Stimulated activated CD4-positive, alpha-beta T cell treated with anti-CD3 and anti-CD28 coated beads, Interleukin-12 subunit alpha, Interleukin-12 subunit beta, amount 100 ng/mL, for 48 hours (primary cell): Measurements from ENCODE around the gene AP4S1.

Experiments used
- DNase-seq, 3 donors: peaks; one replicate each; pipeline ENCODE4 v3.0.0-alpha.2; 2020; ENCODE audit warnings: low read depth in 2 of 3, low spot score in 1 of 3

Gene AP4S1

GRCh38 chr14:31128601-31129526 is 103.4 kb downstream of the AP4S1 start:
- no peak for DNase-seq

DNA sequence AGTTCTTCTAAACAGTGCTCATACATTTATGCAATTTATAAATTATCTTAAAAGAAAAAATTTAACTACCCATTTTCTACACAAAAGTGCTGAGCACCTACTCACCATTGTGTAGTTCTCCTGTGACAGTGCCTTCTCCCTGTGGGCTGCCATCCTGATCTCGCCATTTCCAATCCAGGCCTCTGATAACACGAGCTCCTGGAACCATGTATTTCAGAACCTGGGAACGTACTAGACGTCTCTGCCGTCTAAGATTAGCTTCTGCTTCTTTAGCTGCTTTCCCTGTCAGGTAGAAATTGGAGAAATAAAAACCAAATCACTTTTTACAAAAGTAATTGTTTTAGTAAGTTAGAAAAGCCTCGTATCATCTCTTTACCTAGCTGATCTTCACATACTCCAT is 107.7 kb downstream of the AP4S1 start:
- DNase-seq = no peak

DNA sequence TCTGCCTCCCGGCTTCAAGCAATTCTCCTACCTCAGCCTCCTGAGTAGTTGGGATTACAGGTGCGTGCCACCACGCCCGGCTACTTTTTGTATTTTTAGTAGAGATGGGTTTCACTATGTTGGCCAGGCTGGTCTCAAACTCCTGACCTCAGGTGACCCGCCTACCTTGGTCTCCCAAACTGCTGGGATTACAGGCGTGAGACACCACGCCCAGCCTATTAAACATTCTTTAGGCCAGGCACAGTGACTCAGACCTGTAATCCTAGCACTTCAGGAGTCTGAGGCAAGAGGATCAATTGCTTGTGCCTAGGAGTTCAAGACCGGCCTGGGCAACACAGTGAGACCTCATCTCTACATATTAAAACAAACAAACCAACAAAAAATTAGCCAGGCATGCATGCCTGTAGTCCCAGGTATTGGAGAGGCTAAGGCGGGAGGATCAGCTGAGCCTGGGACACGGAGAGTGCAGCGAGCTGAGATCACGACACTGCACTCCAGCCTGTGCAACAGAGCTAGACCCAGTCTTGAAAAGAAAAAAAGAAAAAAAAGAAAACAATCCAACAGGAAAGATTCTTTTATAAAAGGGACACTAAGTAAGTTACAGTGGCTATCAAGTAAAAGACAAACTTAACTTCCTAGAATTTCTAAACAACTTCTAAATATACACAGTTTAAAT is 111.9 kb downstream of the AP4S1 start:
- no peak for DNase-seq

DNA sequence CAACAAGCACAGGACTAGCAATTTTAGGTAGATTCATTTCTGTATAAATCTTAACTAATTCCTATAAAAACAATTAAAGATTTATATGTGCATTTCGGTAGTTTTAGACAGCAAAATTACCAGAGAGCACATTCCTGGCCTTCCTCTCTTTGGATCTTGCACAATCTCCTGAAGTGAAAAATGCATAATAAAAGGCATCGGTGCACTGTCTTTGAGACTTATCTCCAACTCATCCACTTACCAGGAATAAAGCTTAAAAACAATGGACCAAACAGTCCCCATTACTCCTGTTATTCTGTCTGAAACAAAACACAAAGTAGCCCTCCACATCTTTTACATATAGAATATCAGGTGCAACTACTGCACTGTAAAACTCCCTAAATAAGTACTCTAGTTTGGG is 112.9 kb downstream of the AP4S1 start:
- no peak for DNase-seq

DNA sequence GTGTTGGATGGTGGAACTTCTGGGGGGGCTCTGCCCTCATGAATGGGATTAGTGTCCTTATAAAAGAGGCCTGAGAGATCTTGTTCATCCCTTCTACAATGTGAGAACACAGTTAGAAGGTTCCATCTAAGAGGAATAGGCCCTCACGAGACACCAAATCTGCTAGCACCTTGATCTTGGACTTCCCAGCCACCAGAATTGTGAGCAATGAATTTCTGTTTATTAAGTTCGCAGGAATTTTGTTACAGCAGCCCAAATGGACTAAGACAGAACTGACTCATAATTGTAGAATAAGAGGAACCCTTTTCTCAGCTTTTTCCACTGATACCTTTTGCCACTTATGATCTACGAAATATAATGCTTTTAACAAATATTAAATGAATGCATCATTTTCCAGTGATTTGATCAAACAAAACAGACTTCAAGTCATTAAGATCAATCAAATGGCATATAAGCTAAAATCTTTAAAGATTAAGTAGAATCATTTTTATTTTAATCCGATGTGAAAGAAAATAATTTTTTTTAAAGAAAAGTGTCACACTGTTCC is 113.9 kb downstream of the AP4S1 start:
- DNase-seq = no peak

DNA sequence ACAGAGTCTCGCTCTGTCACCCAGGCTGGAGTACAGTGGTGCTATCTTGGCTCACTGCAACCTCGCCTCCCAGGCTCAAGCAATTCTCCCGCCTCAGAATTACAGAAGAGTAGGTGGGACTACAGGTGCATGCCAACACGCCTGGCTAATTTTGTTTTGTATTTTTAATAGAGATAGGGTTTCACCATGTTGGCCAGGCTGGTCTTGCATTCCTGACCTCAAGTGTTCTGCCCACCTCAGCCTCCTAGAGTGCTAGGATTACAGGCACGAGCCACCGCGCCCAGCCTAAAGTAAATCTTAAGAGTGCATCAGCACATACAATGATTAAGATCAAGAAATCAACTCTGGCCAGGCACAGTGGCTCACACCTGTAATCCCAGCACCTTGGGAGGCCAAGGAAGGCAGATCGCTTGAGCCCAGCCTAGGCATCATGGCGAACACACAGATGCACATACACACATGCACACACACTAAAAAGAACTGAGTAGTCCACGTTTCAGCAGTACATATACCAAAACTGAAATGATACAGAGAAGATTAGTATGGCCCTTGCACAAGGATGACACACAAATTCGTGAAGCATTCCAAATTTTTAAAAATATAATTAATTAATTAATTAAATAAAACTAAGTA is 117.1 kb downstream of the AP4S1 start:
- no peak for DNase-seq
